ENCODE measurements around the gene SETD4. TPM values are rescaled to one million over a fixed set of nuclear protein-coding genes. Genes with fewer than 3 reads are reported as not detected.
A peak's percentile ranks its signal among the peaks of the same experiment; 100 is the strongest.

Gene SETD4
- total RNA-seq, 6 experiments from 2014 or later = 7.6 to 10.1 (median 8.7) TPM

- TF ChIP-seq CTCF (IDR thresholded peaks at IDR 0.05) = no peak
- peaks cover 1% of the 10 kb centered on the region for H3K27me3 Mint-ChIP-seq (ENCODE audit: insufficient read depth)
- no peak for DNase-seq
- H3K27ac Mint-ChIP-seq = no peak overlapping the region
- no peak overlapping the region for H3K4me3 Mint-ChIP-seq
- H3K4me1 Mint-ChIP-seq (ENCODE audit: low read depth) = peaks cover 23% of the 10 kb centered on the region
- H3K36me3 Mint-ChIP-seq (ENCODE audit: low read depth) = no peaks in the 10 kb centered on the region
- H3K9me3 Mint-ChIP-seq = no peaks in the 10 kb centered on the region
Observed at GRCh38 chr21:36021251-36021837, 39.0 kb downstream of the SETD4 start.

- Mint-ChIP-seq H3K27ac (no peak overlapping the region), H3K27me3 (ENCODE audit: insufficient read depth) (peaks cover 8% of the 10 kb centered on the region), H3K4me1 (ENCODE audit: low read depth) (peaks cover 11% of the 10 kb centered on the region), H3K36me3 (ENCODE audit: low read depth) (no peaks in the 10 kb centered on the region), H3K4me3 (no peak overlapping the region; the same call in 1 of the 2 replicates), H3K9me3 (no peaks in the 10 kb centered on the region)
- peak; percentile 10 for DNase-seq
- TF ChIP-seq CTCF (IDR thresholded peaks at IDR 0.05) = no peak
Observed at GRCh38 chr21:36015045-36015444, 45.3 kb downstream of the SETD4 start.

GRCh38 chr21:36010801-36011200 is 49.5 kb downstream of the SETD4 start:
- DNase-seq = no peak
- no peak for TF ChIP-seq CTCF (IDR thresholded peaks at IDR 0.05)
- no peaks in the 10 kb centered on the region for H3K36me3 Mint-ChIP-seq (ENCODE audit: low read depth)
- H3K4me3 Mint-ChIP-seq = no peak overlapping the region
- H3K4me1 Mint-ChIP-seq (ENCODE audit: low read depth) = peaks cover 20% of the 10 kb centered on the region
- H3K9me3 Mint-ChIP-seq = no peaks in the 10 kb centered on the region
- no peak overlapping the region for H3K27ac Mint-ChIP-seq
- peaks cover 24% of the 10 kb centered on the region for H3K27me3 Mint-ChIP-seq (ENCODE audit: insufficient read depth)

- Mint-ChIP-seq H3K4me1 (ENCODE audit: low read depth) (peaks cover 14% of the 10 kb centered on the region), H3K36me3 (ENCODE audit: low read depth) (peaks cover 9% of the 10 kb centered on the region; the same call in 1 of the 2 replicates), H3K9me3 (peaks cover 6% of the 10 kb centered on the region), H3K27ac (no peak overlapping the region), H3K27me3 (ENCODE audit: insufficient read depth) (peaks cover 19% of the 10 kb centered on the region), H3K4me3 (no peak overlapping the region)
- no peak for TF ChIP-seq CTCF (IDR thresholded peaks at IDR 0.05)
- DNase-seq = no peak
Observed at GRCh38 chr21:36008505-36008904, 51.8 kb downstream of the SETD4 start.

- H3K9me3 Mint-ChIP-seq = peaks cover 13% of the 10 kb centered on the region
- no peak for TF ChIP-seq CTCF (IDR thresholded peaks at IDR 0.05)
- no peak overlapping the region for H3K27ac Mint-ChIP-seq
- peaks cover 14% of the 10 kb centered on the region for H3K4me1 Mint-ChIP-seq (ENCODE audit: low read depth)
- no peak for DNase-seq
- peaks cover 15% of the 10 kb centered on the region; the same call in 1 of the 2 replicates for H3K36me3 Mint-ChIP-seq (ENCODE audit: low read depth)
- no peak overlapping the region for H3K4me3 Mint-ChIP-seq
- H3K27me3 Mint-ChIP-seq (ENCODE audit: insufficient read depth) = peaks cover 22% of the 10 kb centered on the region
Observed at GRCh38 chr21:36005879-36006400, 54.4 kb downstream of the SETD4 start.

Measured in HFFc6 (cell line).